Activated CD8-positive, alpha-beta memory T cell treated with anti-CD3 and anti-CD28 coated beads, Interleukin-2, amount 10 ng/mL, durations not matched to agents 7 days and 5 days (primary cell): ENCODE measurements around the gene SCT. TPM values are rescaled to one million over a fixed set of nuclear protein-coding genes. Genes with fewer than 3 reads are reported as not detected.

ENCODE experiments used
- ATAC-seq: fragments of 150-1000 bp; cut with Tn5 transposase; one replicate; pipeline ENCODE4 v1.10.0; 2021; ENCODE audit warnings: moderate library complexity
- CTCF ChIA-PET: fragments of 350-600 bp; sonication (Branson Sonifier 250); formaldehyde crosslinking; loops from one replicate; lab custom pipeline; 2021; ENCODE audit warnings: antibody characterized with exemption; lab: Charles Lee
- DNase-seq: peaks from one replicate; pipeline ENCODE4 v3.0.0-alpha.2; 2020
- H3K27ac Mint-ChIP-seq: one replicate; pipeline ENCODE4 v1.8.0; 2021; ENCODE audit warnings: mild to moderate bottlenecking, mixed read lengths
- H3K27me3 Mint-ChIP-seq: one replicate; pipeline ENCODE4 v1.8.0; 2021; ENCODE audit warnings: mixed read lengths
- H3K36me3 Mint-ChIP-seq: one replicate; pipeline ENCODE4 v1.8.0; 2021; ENCODE audit warnings: mild to moderate bottlenecking, mixed read lengths
- H3K4me1 Mint-ChIP-seq: one replicate; pipeline ENCODE4 v1.8.0; 2021; ENCODE audit warnings: mixed read lengths
- H3K4me3 Mint-ChIP-seq: one replicate; pipeline ENCODE4 v1.8.0; 2021; ENCODE audit warnings: mild to moderate bottlenecking, moderate library complexity, mixed read lengths
- H3K9me3 Mint-ChIP-seq: one replicate; pipeline ENCODE4 v1.8.0; 2022; ENCODE audit warnings: low read depth, mixed read lengths
- total RNA-seq, 2 experiments: library from RNA; stranded (reverse); gene quantifications; one replicate each; pipeline ENCODE4 v1.2.3, GENCODE V29; 2021

SCT gene
- total RNA-seq, 2 experiments from 2014 or later = not detected

- Mint-ChIP-seq H3K4me1 (peaks cover 4% of the 10 kb centered on the region), H3K27ac (no peak overlapping the region), H3K27me3 (no peaks in the 10 kb centered on the region), H3K9me3 (no peaks in the 10 kb centered on the region), H3K36me3 (peaks cover 35% of the 10 kb centered on the region), H3K4me3 (no peak overlapping the region)
- CTCF ChIA-PET = interaction anchor here (1.6 kb wide), 1 partner anchor 52 kb away, joined by 5 read pairs; no protein-coding TSS in a partner anchor
- ATAC-seq (no peak), DNase-seq (no peak)
Measured at GRCh38 chr11:607020-607780, 19.8 kb downstream of the SCT start.

DNA sequence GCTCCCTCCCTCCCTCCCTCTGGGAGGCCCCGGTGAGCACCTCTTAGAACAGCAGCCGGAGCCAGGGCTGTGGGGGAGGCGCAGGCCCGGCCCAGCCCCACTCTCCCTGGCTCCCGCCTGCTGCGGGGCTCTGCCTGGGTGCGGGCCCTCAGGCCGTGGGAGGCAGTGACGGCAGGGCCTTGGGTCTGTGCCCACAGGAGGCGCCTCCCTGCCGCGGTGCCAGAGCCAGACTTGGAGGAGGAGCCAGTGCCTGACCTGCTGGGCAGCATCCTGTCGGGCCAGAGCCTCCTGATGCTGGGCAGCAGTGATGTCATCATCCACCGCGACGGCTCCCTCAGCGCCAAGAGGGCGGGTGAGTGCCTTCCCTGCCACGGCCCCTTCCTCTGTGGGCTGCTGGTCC is 20.7 kb downstream of the SCT start:
- H3K27ac Mint-ChIP-seq = no peak overlapping the region
- CTCF ChIA-PET = interaction anchor here (1.6 kb wide), 1 partner anchor 51 kb away, joined by 5 read pairs; no protein-coding TSS in a partner anchor

DNA sequence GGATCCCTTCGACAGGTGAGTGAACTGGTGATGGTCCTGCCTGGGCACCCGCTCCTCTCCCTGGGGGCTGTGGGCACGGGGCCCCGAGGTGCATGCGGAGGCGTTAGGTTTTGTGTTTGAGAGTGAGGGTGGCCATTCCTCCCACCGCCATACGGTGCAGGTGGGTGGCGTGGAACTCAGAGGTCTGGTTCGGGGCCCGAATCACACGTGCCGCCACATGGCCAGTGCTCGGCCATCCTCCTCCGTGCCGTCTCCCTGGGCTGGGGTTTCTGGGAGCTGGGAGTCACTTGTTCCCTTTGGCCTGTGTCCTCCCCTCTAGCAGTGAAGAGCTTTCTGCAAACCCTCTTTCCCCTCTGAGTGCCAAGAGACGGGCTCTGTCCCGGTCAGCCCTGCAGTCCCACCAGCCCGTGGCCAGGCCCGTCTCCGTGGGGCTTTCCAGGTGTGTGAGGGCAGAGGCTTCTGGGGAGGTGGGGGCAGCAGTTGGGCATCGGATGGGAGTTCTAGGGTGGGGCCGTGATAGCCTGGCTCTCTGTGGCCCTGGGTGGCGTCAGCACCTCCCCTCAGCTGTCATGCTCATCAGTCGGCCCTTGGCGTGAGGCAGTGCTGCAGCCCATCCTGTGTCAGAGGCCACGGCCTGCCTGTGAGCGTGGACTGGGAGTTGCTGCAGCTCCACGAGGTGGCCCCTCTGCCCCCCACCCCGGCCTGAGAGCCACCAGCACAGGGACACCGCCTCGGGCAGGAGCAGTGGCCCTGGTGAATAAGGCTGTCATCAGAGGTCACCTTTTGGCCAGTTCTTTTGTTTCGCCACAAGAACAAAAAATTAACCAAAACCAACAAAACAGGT is 21.5 kb downstream of the SCT start:
- no peak for DNase-seq
- CTCF ChIA-PET = interaction anchor here (1.6 kb wide), 1 partner anchor 50 kb away, joined by 5 read pairs; no protein-coding TSS in a partner anchor
- Mint-ChIP-seq H3K9me3 (no peaks in the 10 kb centered on the region), H3K4me3 (no peak overlapping the region), H3K27me3 (no peaks in the 10 kb centered on the region), H3K36me3 (peaks cover 29% of the 10 kb centered on the region), H3K4me1 (no peaks in the 10 kb centered on the region), H3K27ac (no peak overlapping the region)
- ATAC-seq = no peak

More for the DNA sequence above, 20.7 kb downstream of the SCT start:
- peaks cover 3% of the 10 kb centered on the region for H3K4me1 Mint-ChIP-seq
- no peaks in the 10 kb centered on the region for H3K9me3 Mint-ChIP-seq
- H3K4me3 Mint-ChIP-seq = no peak overlapping the region
- ATAC-seq = no peak
- no peak for DNase-seq
- peaks cover 34% of the 10 kb centered on the region for H3K36me3 Mint-ChIP-seq
- H3K27me3 Mint-ChIP-seq = no peaks in the 10 kb centered on the region

- Mint-ChIP-seq H3K9me3 (no peaks in the 10 kb centered on the region), H3K4me1 (no peaks in the 10 kb centered on the region), H3K4me3 (no peak overlapping the region), H3K27me3 (no peaks in the 10 kb centered on the region), H3K36me3 (peaks cover 35% of the 10 kb centered on the region), H3K27ac (no peak overlapping the region)
- no peak for ATAC-seq
- CTCF ChIA-PET = interaction anchor here (0.9 to 1.4 kb wide), 2 partner anchors 9 to 120 kb away, joined by 3 to 6 read pairs; no protein-coding TSS in a partner anchor
- DNase-seq = no peak
Measured at GRCh38 chr11:603154-603553, 23.8 kb downstream of the SCT start.

- Mint-ChIP-seq H3K27me3 (no peaks in the 10 kb centered on the region), H3K4me1 (peaks cover 5% of the 10 kb centered on the region), H3K36me3 (peaks cover 36% of the 10 kb centered on the region), H3K27ac (no peak overlapping the region), H3K4me3 (no peak overlapping the region), H3K9me3 (no peaks in the 10 kb centered on the region)
- ATAC-seq (no peak), DNase-seq (no peak)
- CTCF ChIA-PET = no interaction called here
Measured at GRCh38 chr11:601573-602245, 25.3 kb downstream of the SCT start.

- Mint-ChIP-seq H3K36me3 (peaks cover 39% of the 10 kb centered on the region), H3K27me3 (no peaks in the 10 kb centered on the region), H3K4me1 (peaks cover 28% of the 10 kb centered on the region), H3K4me3 (no peak overlapping the region), H3K9me3 (no peaks in the 10 kb centered on the region), H3K27ac (no peak overlapping the region)
- no peak for DNase-seq
- CTCF ChIA-PET = no interaction called here
- ATAC-seq = no peak
Measured at GRCh38 chr11:598005-598680, 28.8 kb downstream of the SCT start.

DNA sequence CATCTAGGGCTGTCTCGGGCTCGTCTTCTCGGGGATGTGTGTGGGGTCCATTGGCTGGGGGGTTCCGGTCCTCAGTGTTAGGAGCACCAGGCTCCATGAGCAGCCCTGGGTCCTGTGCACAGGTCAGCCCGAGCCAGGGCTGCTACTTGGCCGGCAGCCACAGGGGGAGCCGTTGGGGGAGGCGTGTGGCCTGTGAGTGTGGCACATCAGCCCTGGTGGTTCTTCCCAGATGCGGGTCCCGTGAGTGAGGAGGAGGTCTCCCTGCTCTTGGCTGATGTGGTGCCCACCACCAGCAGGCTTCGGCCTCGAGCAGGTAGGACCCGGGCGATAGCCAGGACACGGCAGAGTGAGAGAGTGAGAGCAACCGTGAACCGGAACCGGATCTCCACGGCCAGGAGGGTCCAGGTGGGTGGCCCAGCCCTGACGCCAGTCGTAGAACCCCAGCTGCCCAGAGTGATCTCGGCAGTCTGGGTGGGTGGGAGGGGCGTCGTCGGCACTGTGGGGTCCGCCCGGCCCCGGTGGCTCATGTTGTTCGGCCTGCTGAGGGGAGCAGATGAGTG is 29.7 kb downstream of the SCT start:
- Mint-ChIP-seq H3K36me3 (peaks cover 47% of the 10 kb centered on the region), H3K27me3 (no peaks in the 10 kb centered on the region), H3K4me3 (no peak overlapping the region), H3K9me3 (no peaks in the 10 kb centered on the region), H3K27ac (peak overlapping the region; percentile 61), H3K4me1 (peaks cover 28% of the 10 kb centered on the region)
- CTCF ChIA-PET = no interaction called here
- no peak for ATAC-seq
- no peak for DNase-seq

GRCh38 chr11:596374-596773 is 30.6 kb downstream of the SCT start:
- DNase-seq = peak; percentile 82
- Mint-ChIP-seq H3K9me3 (no peaks in the 10 kb centered on the region), H3K36me3 (peaks cover 45% of the 10 kb centered on the region), H3K4me1 (peaks cover 28% of the 10 kb centered on the region), H3K27me3 (no peaks in the 10 kb centered on the region), H3K4me3 (peak overlapping the region; percentile 4), H3K27ac (peak overlapping the region; percentile 79)
- CTCF ChIA-PET = interaction anchor here (1.0 to 1.6 kb wide), 2 partner anchors 9 to 41 kb away, joined by 6 to 8 read pairs; no protein-coding TSS in a partner anchor
- peak; percentile 50 for ATAC-seq

GRCh38 chr11:595400-595799 is 31.6 kb downstream of the SCT start:
- peaks cover 47% of the 10 kb centered on the region for H3K36me3 Mint-ChIP-seq
- ATAC-seq (no peak), DNase-seq (no peak)
- CTCF ChIA-PET = interaction anchor here (1.0 to 1.6 kb wide), 3 partner anchors 8 to 40 kb away, joined by 3 to 8 read pairs (median 6); no protein-coding TSS in a partner anchor
- peak overlapping the region; percentile 79 for H3K27ac Mint-ChIP-seq
- H3K4me1 Mint-ChIP-seq = peaks cover 28% of the 10 kb centered on the region
- no peaks in the 10 kb centered on the region for H3K9me3 Mint-ChIP-seq
- no peak overlapping the region for H3K4me3 Mint-ChIP-seq
- no peaks in the 10 kb centered on the region for H3K27me3 Mint-ChIP-seq

GRCh38 chr11:593347-593746 is 33.6 kb downstream of the SCT start:
- H3K4me1 Mint-ChIP-seq = peaks cover 43% of the 10 kb centered on the region
- CTCF ChIA-PET = no interaction called here
- ATAC-seq = no peak
- H3K4me3 Mint-ChIP-seq = no peak overlapping the region
- H3K9me3 Mint-ChIP-seq = no peaks in the 10 kb centered on the region
- no peaks in the 10 kb centered on the region for H3K27me3 Mint-ChIP-seq
- DNase-seq = no peak
- H3K27ac Mint-ChIP-seq = peak overlapping the region; percentile 40
- peaks cover 54% of the 10 kb centered on the region for H3K36me3 Mint-ChIP-seq

DNA sequence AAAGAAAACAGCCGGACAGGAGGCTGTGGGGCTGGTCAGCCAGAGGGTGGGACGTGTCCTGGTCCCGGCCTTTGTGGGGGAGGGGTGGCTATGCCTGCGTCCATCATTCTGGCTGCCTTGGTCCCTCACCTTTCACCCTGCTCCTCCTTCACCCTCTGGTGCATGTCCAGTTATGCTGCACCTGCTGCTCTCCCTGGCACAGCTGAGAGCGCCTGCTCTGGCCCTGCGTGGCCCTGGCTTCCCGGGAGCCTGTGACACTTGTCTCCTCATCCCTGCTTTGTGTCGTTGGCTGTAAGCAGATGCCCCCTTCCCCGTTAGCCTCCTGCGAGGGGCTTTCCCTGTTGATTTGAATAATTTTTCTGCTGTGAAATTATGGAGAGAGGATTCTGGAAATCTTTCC is 34.1 kb downstream of the SCT start:
- Mint-ChIP-seq H3K36me3 (peaks cover 55% of the 10 kb centered on the region), H3K4me1 (peaks cover 47% of the 10 kb centered on the region), H3K9me3 (no peaks in the 10 kb centered on the region), H3K27me3 (no peaks in the 10 kb centered on the region), H3K4me3 (no peak overlapping the region), H3K27ac (peak overlapping the region; percentile 40)
- DNase-seq (no peak), ATAC-seq (no peak)
- CTCF ChIA-PET = no interaction called here

GRCh38 chr11:592501-592900 is 34.5 kb downstream of the SCT start:
- ATAC-seq = no peak
- no peak for DNase-seq
- H3K9me3 Mint-ChIP-seq = no peaks in the 10 kb centered on the region
- no peak overlapping the region for H3K27ac Mint-ChIP-seq
- H3K27me3 Mint-ChIP-seq = no peaks in the 10 kb centered on the region
- CTCF ChIA-PET = interaction anchor here (0.7 kb wide), 1 partner anchor 190 kb away, joined by 3 read pairs; no protein-coding TSS in a partner anchor
- H3K4me1 Mint-ChIP-seq = peaks cover 51% of the 10 kb centered on the region
- H3K36me3 Mint-ChIP-seq = peaks cover 57% of the 10 kb centered on the region
- H3K4me3 Mint-ChIP-seq = no peak overlapping the region
